SK-N-MC (cell line): ENCODE measurements around the gene B4GALT1.
A peak's percentile ranks its signal among the peaks of the same experiment; 100 is the strongest.

ENCODE experiments used
- DNase-seq: peaks from one replicate; pipeline ENCODE4 v3.0.0-alpha.2; 2011; ENCODE audit warnings: low read depth, low spot score
- H3K27ac ChIP-seq: fragments of 200-600 bp; sonication (generic); 2 replicates; pipeline ENCODE4 v1.5.1; 2016; ENCODE audit warnings: mixed run types
- H3K36me3 ChIP-seq: fragments of 200-600 bp; sonication (generic); 2 replicates; pipeline ENCODE4 v1.6.1; 2017; ENCODE audit warnings: antibody characterized with exemption, low read length, mixed read lengths; ENCODE audit not compliant: insufficient read depth
- H3K4me3 ChIP-seq: fragments of 200-600 bp; sonication (generic); 2 replicates; pipeline ENCODE4 v1.5.1; 2016
- H3K9ac ChIP-seq: fragments of 200-600 bp; sonication (generic); 2 replicates; pipeline ENCODE4 v1.8.0; 2017; ENCODE audit warnings: mixed run types, mixed read lengths; ENCODE audit not compliant: insufficient read length
- H3K9me3 ChIP-seq: fragments of 200-600 bp; sonication (generic); 2 replicates; pipeline ENCODE4 v1.6.1; 2017; ENCODE audit warnings: low read depth, mild to moderate bottlenecking, antibody characterized with exemption, low read length, moderate library complexity, mixed read lengths
- EZH2 ChIP-seq: fragments of 200-600 bp; sonication (generic); IDR thresholded peaks from one replicate; pipeline ENCODE4 v1.6.1; 2017; ENCODE audit warnings: antibody characterized with exemption
- FOXP2 ChIP-seq: optimal IDR thresholded peaks from 2 replicates; pipeline ENCODE3; 2011; ENCODE audit warnings: mild to moderate bottlenecking, moderate library complexity; ENCODE audit not compliant: insufficient read depth; ENCODE audit errors: extremely low read length, control extremely low read depth
- POLR2AphosphoS5 ChIP-seq: IDR thresholded peaks from 2 replicates; pipeline ENCODE4 v1.6.1; 2012; ENCODE audit warnings: mild to moderate bottlenecking, low read depth, low read length, borderline replicate concordance

Gene B4GALT1

GRCh38 chr9:33197279-33198152 lies 30.4 kb upstream of the B4GALT1 start:
- H3K9ac ChIP-seq = no peak overlapping the region
- H3K9me3 ChIP-seq = no peaks in the 10 kb centered on the region
- no peaks in the 10 kb centered on the region for H3K36me3 ChIP-seq
- no peak for DNase-seq
- H3K4me3 ChIP-seq = peak overlapping the region; percentile 9; the same call in 1 of the 2 replicates
- no peak for TF ChIP-seq EZH2
- TF ChIP-seq POLR2AphosphoS5 = no peak
- no peak for TF ChIP-seq FOXP2
- H3K27ac ChIP-seq = peak overlapping the region; percentile 19; the same call in 1 of the 2 replicates

- H3K36me3 ChIP-seq = no peaks in the 10 kb centered on the region
- DNase-seq = no peak
- no peak overlapping the region for H3K27ac ChIP-seq
- H3K9ac ChIP-seq = no peak overlapping the region
- H3K4me3 ChIP-seq = no peak overlapping the region
- no peaks in the 10 kb centered on the region for H3K9me3 ChIP-seq
- no peak for TF ChIP-seq POLR2AphosphoS5
- no peak for TF ChIP-seq FOXP2
These were observed 29.6 kb upstream of the B4GALT1 start for GRCh38 chr9:33196736-33197135.

- no peak overlapping the region for H3K27ac ChIP-seq
- no peaks in the 10 kb centered on the region for H3K36me3 ChIP-seq
- H3K9me3 ChIP-seq = no peaks in the 10 kb centered on the region
- no peak overlapping the region for H3K9ac ChIP-seq
- no peak overlapping the region for H3K4me3 ChIP-seq
- TF ChIP-seq EZH2 (no peak), FOXP2 (no peak), POLR2AphosphoS5 (no peak)
- no peak for DNase-seq
These were observed 26.7 kb upstream of the B4GALT1 start for GRCh38 chr9:33193818-33194217.

DNA sequence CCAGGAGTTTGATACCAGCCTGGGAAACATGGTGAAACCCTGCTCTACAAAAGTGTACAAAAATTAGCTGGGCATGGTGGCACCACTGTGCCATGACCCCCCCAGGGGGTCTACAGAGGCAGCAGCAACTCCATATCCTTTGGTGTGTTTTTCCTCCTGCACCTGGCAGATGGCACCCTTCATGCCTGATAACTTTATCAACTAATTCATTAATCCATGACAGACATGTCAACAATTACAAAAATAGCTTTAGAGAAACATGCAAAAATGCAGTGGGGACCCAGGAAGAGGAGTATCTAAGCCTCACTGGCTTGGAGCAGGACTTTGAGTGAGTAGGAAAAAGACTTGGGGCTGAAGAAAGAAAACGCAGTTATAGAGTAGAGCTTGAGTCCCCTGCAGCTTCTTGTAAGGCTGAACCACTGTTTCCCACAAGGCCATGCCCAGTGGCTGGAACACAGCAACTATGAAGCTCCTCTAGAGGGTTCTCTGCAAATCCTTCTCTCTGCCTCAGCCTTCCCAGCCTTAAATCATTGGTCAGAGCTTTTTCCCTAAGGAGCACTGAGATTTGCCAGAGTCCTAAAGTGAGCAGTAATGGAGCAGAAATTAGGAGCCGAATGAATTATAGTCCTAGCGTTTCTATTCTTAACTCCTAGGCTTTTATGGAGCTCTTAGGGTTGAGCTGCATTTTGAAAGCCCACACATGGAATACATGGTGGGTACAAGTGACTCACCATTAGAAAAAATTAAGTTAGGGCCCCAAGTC lies 25.5 kb upstream of the B4GALT1 start:
- H3K9ac ChIP-seq = no peak overlapping the region
- no peak overlapping the region for H3K4me3 ChIP-seq
- H3K9me3 ChIP-seq = no peaks in the 10 kb centered on the region
- DNase-seq = no peak
- H3K36me3 ChIP-seq = no peaks in the 10 kb centered on the region
- TF ChIP-seq FOXP2 = no peak
- TF ChIP-seq EZH2 = no peak
- TF ChIP-seq POLR2AphosphoS5 = no peak
- H3K27ac ChIP-seq = peak overlapping the region; percentile 33

- Histone ChIP-seq H3K4me3 (no peak overlapping the region), H3K9me3 (no peaks in the 10 kb centered on the region), H3K36me3 (no peaks in the 10 kb centered on the region), H3K9ac (no peak overlapping the region), H3K27ac (no peak overlapping the region)
- no peak for DNase-seq
- TF ChIP-seq FOXP2 = no peak
- no peak for TF ChIP-seq POLR2AphosphoS5
- no peak for TF ChIP-seq EZH2
These were observed 23.0 kb upstream of the B4GALT1 start for GRCh38 chr9:33190021-33190705.

- TF ChIP-seq POLR2AphosphoS5 = no peak
- no peak for TF ChIP-seq EZH2
- TF ChIP-seq FOXP2 = no peak
These were observed 22.2 kb upstream of the B4GALT1 start for GRCh38 chr9:33189331-33189791.

DNA sequence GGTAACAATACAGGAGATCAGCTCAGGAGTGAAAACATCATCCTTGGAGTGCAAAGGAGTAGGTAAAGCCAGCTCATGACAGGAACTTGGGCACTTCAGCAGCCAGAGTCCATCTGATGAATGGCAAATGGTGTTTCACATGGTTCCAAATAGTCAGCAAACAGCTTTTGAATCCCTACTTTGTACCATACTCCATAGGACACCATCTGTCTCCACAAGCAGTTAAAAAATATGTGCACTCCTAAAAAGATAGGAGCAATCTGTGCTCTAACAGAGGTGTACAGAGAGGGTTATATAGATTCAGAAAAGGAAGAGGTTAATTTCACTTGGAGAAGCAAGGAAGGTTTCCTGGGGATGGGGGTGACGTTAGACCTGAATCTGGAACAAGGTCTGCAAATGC lies 21.6 kb upstream of the B4GALT1 start:
- TF ChIP-seq POLR2AphosphoS5 (no peak), FOXP2 (no peak), EZH2 (no peak)

More at GRCh38 chr9:33189331-33189791, 22.2 kb upstream of the B4GALT1 start:
- DNase-seq = no peak
- no peaks in the 10 kb centered on the region for H3K36me3 ChIP-seq
- H3K27ac ChIP-seq = no peak overlapping the region
- H3K4me3 ChIP-seq = no peak overlapping the region
- no peaks in the 10 kb centered on the region for H3K9me3 ChIP-seq
- H3K9ac ChIP-seq = no peak overlapping the region

More for the DNA sequence above, 21.6 kb upstream of the B4GALT1 start:
- H3K9me3 ChIP-seq = no peaks in the 10 kb centered on the region
- no peak overlapping the region for H3K4me3 ChIP-seq
- no peak overlapping the region for H3K9ac ChIP-seq
- no peaks in the 10 kb centered on the region for H3K36me3 ChIP-seq
- H3K27ac ChIP-seq = no peak overlapping the region
- no peak for DNase-seq
